Body of pancreas (tissue), 4 donors: ENCODE measurements around the gene ALX3.

Experiments used
- POLR2A ChIP-seq, 3 donors: fragments of 450-650 bp; IDR thresholded peaks; one replicate each; pipeline ENCODE4 v1.6.1; 2016; ENCODE audit warnings: antibody characterized with exemption in 3 of 3, mild to moderate bottlenecking in 2 of 3
- TF ChIP-seq, protein P1 (sequence below), 7 experiments: fragments of 450-650 bp in 4 of 7; fragments of 200-600 bp in 3 of 7; sonication (generic) in 3 of 7; IDR thresholded peaks; one replicate each; pipeline ENCODE4 v1.5.1; 2016 to 2019; ENCODE audit warnings: antibody characterized with exemption in 7 of 7

DNA sequence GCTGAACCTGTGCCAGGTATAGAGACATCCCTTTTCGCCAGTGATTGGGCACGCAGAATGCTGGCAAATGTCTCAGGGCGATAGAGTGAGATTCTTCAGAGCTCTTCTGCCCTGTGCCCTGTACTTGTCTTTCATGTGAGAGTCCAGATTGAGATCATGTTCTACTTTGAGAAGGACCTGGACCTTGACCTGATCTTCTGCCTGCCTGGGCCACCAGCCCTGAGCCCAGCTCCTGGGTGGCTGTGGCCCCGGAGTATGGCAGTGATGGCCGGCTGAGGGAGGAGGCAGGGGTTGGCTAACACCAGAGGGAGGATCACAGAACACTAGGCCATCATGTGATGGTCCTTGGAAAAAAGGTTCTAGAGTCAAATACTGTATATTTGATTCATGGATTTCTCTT, 22.2 kb downstream of the ALX3 start:
- TF ChIP-seq, protein P1, sequence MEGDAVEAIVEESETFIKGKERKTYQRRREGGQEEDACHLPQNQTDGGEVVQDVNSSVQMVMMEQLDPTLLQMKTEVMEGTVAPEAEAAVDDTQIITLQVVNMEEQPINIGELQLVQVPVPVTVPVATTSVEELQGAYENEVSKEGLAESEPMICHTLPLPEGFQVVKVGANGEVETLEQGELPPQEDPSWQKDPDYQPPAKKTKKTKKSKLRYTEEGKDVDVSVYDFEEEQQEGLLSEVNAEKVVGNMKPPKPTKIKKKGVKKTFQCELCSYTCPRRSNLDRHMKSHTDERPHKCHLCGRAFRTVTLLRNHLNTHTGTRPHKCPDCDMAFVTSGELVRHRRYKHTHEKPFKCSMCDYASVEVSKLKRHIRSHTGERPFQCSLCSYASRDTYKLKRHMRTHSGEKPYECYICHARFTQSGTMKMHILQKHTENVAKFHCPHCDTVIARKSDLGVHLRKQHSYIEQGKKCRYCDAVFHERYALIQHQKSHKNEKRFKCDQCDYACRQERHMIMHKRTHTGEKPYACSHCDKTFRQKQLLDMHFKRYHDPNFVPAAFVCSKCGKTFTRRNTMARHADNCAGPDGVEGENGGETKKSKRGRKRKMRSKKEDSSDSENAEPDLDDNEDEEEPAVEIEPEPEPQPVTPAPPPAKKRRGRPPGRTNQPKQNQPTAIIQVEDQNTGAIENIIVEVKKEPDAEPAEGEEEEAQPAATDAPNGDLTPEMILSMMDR (IDR thresholded peaks at IDR 0.05), result no peak
- no peak for TF ChIP-seq POLR2A (IDR thresholded peaks at IDR 0.05)
